GM18520 (cell line): ENCODE data around the gene C1QTNF8.

Experiments used
- ATAC-seq: cut with Tn5 transposase; IDR thresholded peaks from one replicate; pipeline ENCODE4 v1.9.1; 2021; ENCODE audit not compliant: unreplicated experiment

The C1QTNF8 gene

GRCh38 chr16:1127971-1128715 lies 32.1 kb upstream of the C1QTNF8 start:
- no peak for ATAC-seq

DNA sequence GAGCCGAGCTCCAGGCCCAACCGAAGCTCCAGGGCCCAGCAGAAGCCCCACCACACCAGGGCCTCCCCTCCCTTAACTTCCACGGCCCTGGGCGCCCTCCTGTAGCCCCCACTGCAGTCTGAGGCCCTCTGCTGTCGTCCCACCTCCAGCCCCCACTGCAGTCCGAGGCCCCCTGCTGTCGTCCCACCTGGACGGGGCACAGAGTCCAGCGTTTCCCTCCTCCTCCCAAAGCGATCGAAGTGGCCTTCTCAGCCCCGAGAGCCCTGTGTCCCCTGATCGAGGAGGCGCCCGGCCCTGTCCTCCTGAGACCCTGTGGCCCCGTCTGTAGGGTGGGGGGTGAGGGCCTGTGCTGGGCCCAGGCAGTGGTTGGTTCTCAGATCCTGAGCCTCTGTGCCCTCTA lies 31.1 kb upstream of the C1QTNF8 start:
- no peak for ATAC-seq

DNA sequence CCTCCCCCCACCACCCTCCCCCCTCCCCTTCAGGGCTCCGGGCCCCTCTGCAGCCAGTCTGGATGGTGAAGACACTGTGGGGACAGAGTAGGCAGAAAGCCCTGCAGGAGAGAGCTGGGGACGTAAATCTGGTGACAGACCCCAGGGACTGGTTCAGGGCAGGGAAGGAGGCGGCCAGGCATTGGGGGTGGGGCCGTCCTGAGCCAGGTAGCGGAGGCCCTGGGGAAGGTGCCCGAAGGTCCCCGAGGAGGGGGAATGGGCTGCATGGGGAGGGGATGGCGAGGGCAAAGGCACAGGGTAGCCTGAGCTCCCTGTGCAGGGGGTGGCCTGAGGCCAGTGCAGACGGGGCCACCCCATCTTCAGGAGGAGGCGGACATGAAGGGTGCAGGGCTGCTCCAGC lies 30.5 kb upstream of the C1QTNF8 start:
- ATAC-seq, result no peak

DNA sequence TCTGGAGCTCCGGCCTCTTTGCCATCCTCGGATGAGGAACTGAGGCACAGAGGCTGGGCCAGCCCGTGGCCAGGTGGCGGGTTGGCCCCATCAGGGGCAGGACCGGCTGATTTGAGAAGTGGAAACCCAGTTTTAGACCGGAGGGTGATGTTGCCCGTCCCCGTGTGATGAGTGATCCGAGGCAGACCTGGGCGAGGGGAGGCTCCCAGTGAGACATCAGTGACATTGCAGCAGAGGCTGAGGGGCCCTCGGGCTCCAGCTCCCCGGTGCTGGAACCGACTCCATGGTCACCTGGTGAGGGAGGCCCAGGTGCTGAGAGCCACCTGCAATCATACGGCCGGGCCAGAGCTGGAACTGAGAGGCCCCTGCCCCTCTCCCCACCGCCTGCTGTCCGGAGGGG lies 30.0 kb upstream of the C1QTNF8 start:
- no peak for ATAC-seq

DNA sequence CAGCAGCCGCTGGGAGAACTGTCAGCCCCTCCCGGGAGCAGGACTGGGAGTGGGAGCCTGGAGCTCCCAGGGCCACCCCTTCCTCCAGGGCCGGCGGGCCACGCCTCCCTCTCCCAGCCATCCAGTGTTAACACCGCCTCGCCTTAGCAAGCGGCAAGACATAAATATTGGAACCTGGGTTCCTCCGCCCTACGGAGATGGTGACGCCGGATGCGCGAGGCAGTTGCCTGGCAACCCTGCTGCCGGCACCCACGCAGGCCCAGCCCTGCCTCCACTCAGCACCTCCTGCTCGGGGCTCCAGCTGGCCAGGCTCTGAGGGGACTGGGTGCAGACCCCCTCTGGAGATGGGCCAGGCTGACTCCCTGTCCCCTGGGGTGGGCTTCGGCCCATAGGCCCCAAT lies 29.4 kb upstream of the C1QTNF8 start:
- ATAC-seq, result no peak

- ATAC-seq, result no peak
Measured at GRCh38 chr16:1124795-1125194, 28.8 kb upstream of the C1QTNF8 start.

- ATAC-seq, result no peak
Measured at GRCh38 chr16:1124291-1124690, 28.2 kb upstream of the C1QTNF8 start.

GRCh38 chr16:1123525-1124230 lies 27.6 kb upstream of the C1QTNF8 start:
- no peak for ATAC-seq

DNA sequence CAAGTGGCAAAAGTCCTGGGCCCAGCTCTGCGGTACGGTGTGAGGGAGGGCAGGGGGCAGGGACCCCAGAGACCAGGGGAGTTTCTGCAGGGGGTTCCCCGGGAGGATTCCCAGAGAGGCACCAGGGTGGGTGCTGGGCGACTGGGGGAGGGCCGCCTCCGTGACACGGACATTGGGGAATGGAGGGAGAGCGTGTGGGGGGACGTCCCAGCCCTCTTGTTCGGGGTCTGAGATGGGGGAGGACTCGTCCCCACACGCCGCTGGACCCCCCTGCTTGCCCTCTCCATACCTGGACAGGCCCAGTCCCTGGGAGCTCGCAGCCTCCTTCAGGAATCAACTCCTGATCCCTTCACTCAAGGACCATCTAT lies 26.3 kb upstream of the C1QTNF8 start:
- no peak for ATAC-seq

GRCh38 chr16:1121601-1122397 lies 25.8 kb upstream of the C1QTNF8 start:
- ATAC-seq, result no peak

DNA sequence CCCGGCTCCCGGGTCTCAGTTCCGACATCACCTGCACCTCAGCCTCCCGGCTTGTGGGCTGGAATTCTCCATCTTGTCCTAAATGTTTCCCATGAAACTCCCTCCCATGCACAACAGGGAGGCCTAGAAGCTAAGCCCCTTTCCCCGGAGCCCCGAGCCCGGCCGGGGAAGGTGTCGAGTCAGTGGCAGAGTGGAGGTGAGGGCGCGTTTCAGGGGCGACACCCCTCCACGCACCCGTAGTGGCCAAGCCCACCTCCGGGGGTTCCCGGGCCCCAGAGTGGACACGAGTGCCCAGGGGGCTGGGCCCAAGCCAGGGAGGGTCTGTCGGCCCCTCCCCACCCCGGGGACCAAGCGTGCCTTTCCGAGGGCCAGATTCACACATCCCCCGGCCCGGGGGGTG lies 25.0 kb upstream of the C1QTNF8 start:
- no peak for ATAC-seq

GRCh38 chr16:1120577-1120941 lies 24.5 kb upstream of the C1QTNF8 start:
- ATAC-seq, result no peak

DNA sequence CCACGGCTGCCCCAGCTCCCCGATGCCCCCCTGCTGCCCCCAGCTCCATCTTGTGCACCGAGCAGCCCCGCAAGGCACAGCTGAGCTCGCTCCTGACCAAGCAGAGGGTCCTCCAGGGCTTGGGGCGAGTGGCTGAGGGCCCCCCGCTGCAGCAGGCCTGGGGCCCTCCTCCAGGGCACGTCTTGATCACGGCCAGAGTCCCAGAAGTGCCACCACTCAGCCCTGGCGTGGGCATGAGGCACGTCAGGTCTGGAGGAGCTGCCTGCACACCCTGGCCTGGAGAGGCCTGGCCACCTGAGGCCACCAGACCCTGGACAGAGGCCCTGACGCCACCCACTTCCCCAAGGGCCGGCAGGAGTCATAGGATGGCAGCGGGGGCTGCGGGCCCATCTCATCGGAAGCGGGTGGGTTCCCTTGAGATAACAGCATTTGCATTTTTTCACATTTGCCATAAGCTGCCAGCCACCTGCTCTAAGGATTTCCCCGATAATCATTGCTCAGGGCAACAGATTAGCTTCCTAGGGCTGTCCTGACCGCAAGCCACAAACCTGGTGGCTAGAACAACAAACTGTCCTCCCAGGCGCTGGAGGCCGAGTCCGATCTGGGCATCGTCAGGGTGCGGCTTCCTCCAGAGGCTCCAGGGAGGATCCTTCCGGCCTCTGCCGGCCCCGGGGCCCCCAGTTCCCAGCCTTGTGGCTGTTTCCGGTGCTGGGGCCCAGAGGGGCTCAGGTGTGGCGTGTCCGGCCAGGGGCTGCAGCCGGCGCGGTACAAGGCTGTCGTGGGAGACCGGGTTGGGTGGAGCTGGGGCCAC lies 23.9 kb upstream of the C1QTNF8 start:
- no peak for ATAC-seq

DNA sequence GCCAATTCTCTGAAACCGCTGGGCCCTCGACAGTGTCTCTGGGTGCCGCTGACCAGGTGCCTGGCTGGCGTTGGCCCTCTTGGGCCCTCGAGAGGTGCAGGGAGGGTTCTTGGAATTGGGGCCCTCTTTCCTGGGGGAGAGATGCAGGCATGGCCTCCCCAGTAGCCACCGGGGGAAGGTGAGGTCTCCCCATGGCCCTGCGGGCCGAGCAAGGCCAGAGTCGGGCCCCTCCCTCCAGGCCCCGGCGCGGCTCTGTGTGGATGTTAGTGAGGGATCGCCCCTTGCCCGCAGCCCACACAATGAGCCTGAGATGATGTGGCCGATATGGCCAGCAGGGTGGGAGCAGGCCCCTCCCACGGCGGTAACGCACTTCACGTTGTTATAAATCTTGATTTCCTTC lies 23.1 kb upstream of the C1QTNF8 start:
- ATAC-seq, result no peak

DNA sequence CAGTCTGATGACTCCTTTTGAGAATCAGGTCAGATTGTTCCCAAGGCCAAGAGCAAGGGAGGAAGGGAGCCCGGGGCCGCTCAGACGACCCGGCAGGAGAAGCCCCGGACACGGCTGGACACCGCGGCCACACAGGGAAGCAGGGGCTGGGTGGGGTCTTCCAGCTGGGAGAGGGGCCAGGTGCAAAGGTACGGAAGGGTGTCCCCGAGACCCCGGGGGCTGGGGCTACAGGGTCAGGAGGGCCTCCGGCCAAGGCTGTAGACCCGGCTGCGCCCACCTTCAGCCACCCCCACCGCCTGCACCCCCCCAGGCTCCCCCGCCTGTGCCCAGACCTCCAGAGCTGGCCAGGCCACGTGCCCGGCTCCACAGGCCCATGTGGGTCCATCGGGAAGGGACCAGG lies 21.9 kb upstream of the C1QTNF8 start:
- ATAC-seq, result no peak

DNA sequence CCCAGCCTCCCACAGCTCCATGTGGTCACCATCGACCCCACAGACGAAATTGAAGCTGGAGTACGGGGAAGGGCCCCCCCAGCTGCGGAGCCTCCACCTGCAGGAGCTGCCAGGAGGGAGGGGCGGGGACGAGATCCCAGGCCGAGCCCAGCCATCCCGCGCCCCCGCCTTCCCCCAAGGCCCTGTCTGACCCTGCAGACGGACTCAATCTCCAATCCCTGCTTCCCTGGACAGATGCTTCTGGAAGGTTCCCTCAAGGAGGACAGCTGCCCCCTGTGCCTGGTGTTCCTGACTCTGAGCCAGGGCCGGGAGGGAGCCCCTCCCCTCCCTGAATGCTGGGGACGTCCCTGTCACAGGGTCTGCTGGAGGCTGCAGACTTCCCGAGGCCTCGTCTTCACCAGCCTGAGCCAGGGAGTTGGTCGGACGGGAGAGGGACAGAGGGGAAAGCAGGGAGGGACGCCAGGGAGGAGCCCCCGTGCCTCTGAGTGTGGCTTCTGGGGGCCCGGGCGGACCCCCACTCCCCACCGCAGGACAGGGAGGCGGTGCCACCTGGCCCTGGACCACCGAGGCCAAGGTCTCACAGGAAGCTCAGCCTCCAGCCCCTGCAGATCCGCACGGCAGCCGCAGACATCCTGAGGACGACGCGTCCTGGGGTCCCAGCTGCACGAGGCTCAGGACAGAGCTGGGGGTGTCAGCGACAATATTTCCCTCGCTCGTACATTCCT lies 21.3 kb upstream of the C1QTNF8 start:
- no peak for ATAC-seq

DNA sequence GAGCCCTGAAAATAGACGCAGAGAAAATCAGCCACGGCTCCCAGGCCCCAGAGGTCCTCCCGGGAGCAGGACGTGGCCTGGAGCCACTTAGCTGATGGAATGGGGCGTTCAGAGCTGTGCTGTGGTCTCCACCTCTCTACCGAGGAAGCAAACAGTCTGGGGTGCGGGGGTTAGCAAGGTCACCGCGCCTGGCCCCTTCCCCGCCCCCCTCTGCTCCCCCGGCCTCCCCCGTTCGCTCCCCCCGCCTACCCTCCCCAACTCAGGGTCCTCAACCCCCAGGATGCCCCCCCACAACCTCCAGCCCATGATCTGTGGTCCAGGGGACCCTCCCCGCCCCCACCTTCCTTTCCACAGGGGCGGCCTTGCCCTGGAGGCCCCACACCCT lies 20.6 kb upstream of the C1QTNF8 start:
- no peak for ATAC-seq

GRCh38 chr16:1113889-1114526 lies 18.0 kb upstream of the C1QTNF8 start:
- ATAC-seq, result no peak

- ATAC-seq, result no peak
Measured at GRCh38 chr16:1113489-1113888, 17.4 kb upstream of the C1QTNF8 start.

GRCh38 chr16:1112506-1113184 lies 16.6 kb upstream of the C1QTNF8 start:
- no peak for ATAC-seq
